Measurements from ENCODE around the gene PTGIR.

- TF ChIP-seq, protein P1, sequence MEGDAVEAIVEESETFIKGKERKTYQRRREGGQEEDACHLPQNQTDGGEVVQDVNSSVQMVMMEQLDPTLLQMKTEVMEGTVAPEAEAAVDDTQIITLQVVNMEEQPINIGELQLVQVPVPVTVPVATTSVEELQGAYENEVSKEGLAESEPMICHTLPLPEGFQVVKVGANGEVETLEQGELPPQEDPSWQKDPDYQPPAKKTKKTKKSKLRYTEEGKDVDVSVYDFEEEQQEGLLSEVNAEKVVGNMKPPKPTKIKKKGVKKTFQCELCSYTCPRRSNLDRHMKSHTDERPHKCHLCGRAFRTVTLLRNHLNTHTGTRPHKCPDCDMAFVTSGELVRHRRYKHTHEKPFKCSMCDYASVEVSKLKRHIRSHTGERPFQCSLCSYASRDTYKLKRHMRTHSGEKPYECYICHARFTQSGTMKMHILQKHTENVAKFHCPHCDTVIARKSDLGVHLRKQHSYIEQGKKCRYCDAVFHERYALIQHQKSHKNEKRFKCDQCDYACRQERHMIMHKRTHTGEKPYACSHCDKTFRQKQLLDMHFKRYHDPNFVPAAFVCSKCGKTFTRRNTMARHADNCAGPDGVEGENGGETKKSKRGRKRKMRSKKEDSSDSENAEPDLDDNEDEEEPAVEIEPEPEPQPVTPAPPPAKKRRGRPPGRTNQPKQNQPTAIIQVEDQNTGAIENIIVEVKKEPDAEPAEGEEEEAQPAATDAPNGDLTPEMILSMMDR (conservative IDR thresholded peaks at IDR 0.05; ENCODE audit: low read length) = no peak
- no peak for TF ChIP-seq EZH2phosphoT487 (IDR thresholded peaks at IDR 0.05; ENCODE audit: borderline replicate concordance)
Measured at GRCh38 chr19:46618670-46619231, 6.1 kb downstream of the PTGIR start.
